Effector CD8-positive, alpha-beta T cell (primary cell): ENCODE measurements around the gene NOP56.

Experiments used
- DNase-seq: peaks from one replicate; lab custom pipeline; 2025; lab: John Stamatoyannopoulos, UW

The NOP56 gene

DNA sequence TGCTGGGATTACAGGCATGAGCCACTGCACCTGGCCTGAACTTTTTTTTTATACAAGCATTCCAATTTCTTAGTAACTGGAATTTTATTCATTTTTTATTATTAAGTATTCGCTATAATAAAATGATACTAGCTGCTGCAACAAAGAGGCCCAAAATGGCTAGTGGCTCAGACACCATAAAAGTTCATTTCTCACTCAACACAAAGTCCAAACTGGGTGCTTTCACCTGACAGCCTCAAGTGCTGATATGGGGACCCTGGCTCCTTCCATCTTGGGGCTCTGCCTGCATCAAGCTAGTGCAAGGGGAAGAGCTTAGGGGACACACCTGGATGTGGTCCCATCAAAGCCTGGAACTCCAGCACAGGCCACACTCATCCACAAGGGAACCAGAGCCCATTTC, 12.2 kb upstream of the NOP56 start:
- no peak for DNase-seq

DNA sequence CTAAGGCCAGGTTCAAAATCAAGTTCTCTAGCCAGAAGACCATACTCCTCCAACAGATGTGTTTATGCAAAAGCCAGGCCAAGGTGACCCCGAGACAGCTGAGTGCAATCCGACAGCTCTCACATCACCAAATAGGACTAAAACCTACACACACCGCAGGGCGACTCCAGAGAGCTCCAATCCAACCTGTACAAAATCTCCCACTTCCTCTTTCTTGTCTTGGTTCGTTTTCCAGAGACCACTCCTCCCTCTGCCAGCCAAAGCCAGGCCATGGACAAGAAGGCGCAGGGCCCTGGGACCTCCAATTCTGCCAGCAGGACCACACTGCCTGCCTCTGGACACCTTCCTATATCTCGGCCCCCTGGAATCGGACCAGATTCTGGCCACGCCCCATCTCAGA, 11.5 kb upstream of the NOP56 start:
- no peak for DNase-seq

DNA sequence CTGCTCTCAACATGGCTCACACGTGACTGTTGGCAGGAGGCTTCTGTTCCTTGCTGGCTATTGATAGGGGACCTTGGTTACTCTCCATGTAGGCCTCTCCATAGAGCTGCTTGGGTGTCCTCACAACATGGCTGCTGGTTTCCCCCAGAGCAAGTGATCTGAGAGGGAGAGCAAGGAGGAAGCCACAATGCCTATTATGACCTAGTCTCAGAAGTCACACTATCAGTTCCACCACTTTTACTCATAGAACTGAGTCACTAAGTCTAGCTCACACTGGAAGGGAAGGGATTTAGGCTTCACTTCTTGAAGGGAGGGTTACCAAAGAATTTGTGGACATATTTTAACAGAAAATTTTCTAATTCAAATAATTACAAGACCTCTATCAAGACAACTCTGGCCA, 8.7 kb upstream of the NOP56 start:
- no peak for DNase-seq

- no peak for DNase-seq
Measured at GRCh38 chr20:2652724-2653555, 508 bp downstream of the NOP56 start.

DNA sequence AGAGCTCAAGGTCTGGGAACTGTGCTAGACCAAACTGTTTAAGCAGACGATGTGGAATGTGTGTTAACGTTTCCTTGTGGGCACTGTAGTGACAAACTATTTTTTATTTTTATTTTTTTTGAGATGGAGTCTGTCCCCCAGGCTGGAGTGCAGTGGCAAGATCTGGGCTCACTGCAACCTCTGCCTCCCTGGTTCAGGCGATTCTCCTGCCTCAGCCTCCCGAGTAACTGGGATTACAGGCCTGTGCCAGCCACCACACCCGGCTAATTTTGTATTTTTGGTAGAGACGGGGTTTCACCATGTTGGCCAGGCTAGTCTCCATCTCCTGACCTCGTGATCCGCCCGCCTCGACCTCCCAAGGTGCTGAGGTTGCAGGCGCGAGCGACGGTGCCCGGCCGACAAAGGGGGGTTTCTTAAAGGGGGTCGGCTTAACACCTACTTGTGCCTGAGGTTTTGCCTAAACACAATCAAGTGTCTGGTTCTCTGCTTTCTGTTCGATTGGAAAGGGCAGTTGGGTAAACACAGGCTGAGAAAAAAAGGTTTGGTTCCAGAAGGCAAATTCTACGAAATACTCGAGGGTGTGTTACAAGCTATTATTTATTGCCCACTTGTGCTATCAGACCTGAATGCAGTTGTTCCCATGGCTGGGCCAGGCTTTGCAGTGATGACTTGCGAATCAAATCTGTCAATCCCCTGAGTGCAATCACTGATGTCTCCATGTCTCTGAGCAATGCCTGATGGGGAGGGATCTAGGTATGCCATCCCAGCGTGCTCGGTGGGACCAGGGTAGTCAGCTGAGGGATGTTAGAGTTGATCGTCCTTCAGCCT, 1.3 kb downstream of the NOP56 start:
- no peak for DNase-seq

DNA sequence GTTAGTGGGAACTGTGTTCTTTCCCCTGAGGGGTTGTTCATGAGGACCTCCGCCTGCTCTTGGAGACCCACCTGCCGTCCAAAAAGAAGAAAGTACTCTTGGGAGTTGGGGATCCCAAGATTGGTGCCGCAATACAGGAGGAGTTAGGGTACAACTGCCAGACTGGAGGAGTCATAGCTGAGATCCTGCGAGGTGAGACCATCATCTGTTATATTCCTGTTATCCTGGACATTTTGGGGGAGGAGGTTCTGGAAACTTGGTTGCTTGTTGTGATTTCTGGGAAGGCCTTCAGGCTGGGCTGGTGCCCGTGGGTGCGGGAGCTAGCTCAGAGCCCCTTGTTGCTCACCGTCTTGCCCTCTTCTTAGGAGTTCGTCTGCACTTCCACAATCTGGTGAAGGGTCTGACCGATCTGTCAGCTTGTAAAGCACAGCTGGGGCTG, 2.0 kb downstream of the NOP56 start:
- DNase-seq: no peak

DNA sequence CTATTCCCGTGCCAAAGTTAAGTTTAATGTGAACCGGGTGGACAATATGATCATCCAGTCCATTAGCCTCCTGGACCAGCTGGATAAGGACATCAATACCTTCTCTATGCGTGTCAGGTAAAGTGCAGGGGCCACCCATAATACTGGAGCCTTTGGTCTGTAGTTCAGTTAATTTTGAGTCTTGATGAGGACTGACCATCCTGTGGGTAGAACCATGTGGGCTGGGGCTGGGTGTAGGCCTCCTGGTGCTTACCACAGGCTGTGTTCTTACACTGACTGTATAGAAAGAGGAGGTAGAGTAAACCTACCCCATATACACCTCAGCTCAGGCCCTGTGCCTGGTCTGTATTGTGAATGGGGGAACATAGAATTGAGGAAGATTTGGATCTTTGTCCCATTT, 2.4 kb downstream of the NOP56 start:
- DNase-seq: no peak

GRCh38 chr20:2655331-2656116, 3.1 kb downstream of the NOP56 start:
- no peak for DNase-seq

DNA sequence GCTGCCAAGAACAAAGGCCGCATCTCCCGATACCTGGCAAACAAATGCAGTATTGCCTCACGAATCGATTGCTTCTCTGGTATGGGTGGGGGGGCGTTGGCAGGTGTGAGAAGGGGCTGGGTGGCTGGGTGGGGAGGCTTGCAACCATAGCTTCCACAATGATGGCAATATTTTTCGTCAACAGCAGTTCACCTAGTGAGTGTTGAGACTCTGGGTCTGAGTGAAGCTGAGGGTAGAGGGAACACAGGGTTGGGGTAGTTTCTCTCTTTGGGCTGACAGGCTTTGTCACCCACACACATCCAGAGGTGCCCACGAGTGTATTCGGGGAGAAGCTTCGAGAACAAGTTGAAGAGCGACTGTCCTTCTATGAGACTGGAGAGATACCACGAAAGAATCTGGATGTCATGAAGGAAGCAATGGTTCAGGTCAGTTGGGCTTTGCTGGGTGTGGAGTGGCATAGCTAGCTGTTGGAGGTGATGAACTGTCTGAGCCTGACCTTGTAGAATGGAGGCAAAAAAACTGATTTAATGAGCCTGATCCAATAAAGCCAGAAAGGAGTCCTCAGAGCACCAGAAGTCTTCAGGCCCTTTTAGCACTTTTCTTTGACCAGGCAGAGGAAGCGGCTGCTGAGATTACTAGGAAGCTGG, 4.2 kb downstream of the NOP56 start:
- DNase-seq: no peak

DNA sequence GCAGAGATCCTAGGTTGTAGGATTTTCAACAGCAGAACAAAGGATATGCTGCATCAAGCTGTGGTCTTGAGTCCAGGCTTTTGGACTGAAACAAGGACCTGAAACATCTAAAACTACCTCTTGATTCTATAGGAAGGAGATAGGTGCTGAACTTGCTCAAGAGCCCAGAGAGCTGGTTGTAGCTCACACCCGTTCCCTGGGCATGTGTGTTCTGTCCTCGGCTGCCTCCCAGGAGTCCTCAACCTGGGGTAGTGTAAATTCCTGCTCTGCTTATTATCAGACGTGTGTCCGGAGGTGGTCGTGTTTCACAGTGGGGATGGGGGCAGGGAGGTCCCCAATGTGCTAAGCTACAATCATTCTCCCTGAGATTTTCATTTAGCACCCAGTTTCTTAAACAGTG, 4.8 kb downstream of the NOP56 start:
- no peak for DNase-seq

DNA sequence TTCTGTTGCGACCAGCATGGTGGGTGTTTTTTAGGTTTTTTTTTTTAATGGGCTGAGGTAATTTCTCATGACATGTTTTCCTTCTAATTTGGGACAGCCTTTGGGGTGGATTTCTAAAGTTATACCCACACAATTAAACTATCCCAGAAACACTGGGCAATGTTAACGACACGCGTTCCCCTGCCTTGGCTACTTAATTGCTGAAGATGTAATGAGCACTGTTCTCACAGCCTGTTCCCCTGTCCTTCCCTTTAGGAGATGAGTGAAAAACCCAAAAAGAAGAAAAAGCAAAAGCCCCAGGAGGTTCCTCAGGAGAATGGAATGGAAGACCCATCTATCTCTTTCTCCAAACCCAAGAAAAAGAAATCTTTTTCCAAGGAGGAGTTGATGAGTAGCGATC, 5.2 kb downstream of the NOP56 start:
- DNase-seq: no peak

DNA sequence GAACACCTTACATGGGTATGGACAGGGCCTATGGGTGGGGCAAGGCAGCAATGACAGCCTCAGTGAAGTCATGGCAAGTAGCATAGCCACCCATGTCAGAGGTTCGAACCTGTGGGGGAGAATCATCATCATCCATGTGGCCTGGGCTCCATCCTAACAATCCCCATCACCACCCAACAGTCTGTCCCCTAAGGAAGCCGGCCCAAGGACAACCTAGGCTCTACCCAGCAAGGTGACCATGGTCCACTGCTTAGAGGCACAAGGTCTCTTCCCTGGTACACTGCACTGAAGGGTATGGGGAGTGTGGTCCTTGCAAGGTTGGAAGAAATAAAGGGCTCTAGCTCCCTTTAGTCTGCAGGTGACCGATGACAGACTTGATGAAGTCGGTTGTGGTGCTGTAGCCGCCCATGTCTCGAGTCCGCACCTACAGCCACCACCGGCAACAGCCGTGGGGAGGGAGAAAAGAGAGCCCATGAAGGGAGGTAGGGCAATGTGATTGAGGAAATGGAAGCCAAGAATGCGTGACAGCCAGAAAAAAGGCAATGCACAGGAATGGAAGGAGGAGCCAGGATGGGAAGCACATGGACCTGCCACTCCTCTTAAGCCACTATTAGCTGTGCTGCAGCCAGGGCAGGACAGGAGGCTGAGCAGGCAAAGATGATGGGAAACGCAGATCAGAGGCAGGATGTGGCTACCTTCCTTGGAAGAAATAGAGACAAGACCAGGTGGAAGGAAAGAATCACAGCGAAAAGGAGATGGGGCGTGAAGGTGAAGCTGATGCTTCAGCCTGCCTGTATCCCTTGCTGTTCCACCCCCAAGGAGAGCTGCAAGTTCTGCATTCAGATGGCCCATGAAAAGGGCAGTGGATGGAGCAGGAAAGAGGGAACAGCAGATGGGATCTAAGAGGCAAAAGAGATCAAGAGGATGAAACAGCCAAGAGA, 6.3 kb downstream of the NOP56 start:
- DNase-seq: no peak

DNA sequence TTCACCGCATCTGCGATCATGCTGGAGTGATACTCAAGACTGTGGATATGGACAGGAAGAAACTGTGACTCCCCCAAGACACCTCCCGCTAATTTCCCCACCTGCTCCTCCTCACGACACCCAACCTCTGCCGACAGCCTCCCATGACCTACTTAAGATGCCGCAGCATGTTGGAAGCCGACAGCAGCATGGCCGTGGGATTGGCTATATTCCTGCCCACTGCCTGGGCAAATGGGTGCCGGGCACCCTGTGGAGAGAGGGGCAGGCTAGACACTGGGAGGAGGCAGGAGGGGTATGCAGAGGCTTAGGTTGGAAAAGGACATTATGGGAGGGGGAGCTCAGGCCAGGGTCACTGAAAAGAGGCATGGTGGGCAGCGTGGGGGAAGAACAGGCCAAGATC, 7.1 kb downstream of the NOP56 start:
- no peak for DNase-seq

GRCh38 chr20:2663364-2663886, 11.0 kb downstream of the NOP56 start:
- DNase-seq: no peak

GRCh38 chr20:2663887-2664719, 11.7 kb downstream of the NOP56 start, which contains the start of gene IDH3B:
TSS of gene IDH3B (minus strand) at chr20:2664216. CDS start at chr20:2664188, 28 bp downstream.
- DNase-seq: peak; percentile 85

DNA sequence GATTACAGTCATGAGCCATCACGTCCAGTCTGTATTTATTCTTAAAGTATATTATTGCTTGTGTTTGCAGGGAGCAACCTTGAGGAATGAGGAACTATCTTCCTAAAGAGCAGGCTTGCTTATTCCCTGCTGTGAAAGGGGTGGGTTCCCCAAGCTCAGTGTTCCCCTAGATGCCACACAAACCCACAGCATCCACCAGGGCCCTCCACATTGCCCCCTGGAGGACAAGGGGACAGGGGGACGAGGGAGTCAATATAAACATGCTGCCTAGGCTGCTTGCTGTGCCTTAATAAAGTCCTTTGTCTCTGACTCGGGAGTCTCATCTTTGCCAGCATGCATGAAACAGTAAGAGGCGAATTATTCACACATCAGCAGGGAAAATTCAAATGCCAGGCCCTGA, 19.5 kb downstream of the NOP56 start:
- DNase-seq: no peak

DNA sequence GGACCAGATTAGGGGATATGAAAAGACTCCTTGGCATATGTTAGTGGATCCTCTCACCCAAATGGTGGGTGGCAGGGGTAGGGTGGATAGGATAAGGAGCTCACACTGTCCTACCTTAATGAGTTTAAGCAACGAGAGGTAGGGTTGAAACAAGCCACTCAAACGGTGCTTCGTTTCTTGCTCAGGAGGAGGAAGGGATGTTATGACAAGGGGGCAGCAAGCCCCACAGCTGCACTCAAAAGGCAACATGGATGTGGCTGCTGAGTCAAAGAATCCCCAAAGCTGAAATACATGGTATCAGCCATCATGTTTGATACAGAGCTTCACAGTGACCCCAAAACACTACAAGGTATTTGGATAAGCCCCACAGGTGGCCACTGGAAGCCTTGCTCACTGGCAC, 20.0 kb downstream of the NOP56 start:
- no peak for DNase-seq

DNA sequence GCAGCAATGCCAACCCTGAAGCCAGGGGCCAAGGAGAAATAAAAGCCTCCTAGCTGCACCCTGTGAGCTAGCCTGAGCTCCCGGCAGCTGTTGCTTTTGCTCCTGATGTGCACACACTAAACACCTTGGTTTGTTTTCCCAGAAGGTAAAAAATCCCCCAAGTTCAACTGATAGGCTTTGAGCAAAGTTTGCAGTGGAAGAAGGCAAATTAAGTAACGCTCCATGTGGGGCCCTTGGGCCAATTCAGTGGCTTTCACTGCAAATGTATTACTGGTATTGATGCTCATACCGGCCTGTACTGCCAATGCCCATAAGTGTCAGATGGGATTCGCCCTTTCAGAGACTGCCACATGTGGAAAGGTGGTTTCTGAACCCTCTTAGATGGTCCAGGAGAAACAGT, 21.0 kb downstream of the NOP56 start:
- DNase-seq: no peak

DNA sequence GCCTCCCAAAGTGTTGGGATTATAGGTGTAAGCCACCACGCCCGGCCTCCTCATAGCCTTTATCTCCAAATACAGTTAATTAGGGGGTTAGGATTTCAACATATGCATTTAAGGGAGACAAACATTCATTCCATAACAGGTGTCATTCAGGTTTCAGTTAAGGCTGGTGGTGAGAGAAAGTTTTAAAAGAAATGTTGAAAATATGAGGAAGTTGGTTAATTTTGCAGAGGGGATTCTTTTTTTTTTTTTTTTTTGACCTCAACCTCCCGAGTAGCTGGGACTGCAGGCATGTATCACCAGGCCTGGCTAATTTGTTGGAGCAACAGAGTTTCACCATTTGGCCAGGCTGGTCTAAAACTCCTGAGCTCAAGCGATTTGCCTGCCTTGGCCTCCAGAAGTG, 27.6 kb downstream of the NOP56 start:
- no peak for DNase-seq
